Fibroblast of peridontal ligament (primary cell): ENCODE results near the gene LAMP2.
"Not testable (repeated sequence)": the region's sequence is repeated elsewhere in the genome, so short reads cannot be mapped to it uniquely, and the experiment has no call there.

Experiments used
- DNase-seq: peaks from one replicate; pipeline ENCODE4 v3.0.0-alpha.2; 2010; ENCODE audit errors: extremely low read depth

Gene LAMP2

DNA sequence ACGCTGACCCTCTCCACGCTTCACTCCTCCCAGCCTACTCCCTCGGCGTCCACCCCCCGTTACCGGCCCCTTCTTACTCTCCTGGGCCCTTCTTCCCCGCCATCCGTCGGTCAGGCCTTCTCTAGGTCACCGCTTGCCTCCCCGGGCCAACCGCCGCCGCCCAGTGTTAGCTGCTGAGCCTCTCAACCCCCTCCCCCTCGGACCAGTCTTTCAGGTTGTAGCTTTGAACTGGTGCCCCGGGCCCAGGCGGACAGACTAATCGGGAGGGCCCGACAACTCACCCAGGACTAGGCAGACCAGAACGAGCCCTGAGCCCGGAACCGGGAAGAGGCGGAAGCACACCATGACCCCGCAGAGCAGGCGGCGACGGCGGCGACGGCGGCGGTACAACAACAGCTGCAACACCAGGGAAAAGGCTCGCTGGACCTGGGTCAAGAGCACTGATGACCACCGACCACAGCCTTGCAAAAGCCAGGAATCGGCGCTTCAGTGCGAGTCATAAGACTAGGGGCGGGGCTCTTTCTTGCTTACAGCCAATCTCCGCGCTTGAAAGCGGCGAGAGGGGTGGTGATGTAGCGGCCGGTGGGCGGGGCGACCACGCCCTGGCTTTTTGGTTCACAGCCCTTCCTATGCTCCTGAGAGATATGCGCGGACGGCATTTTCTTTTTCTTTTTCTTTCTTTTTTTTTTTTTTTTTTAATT is at the start of gene LAMP2:
Gene LAMP2, minus strand, starts transcription at position 472 of the 701 bp plus-strand sequence. Its CDS starts 127 bp downstream, at position 345.
- peak; percentile 88 for DNase-seq

DNA sequence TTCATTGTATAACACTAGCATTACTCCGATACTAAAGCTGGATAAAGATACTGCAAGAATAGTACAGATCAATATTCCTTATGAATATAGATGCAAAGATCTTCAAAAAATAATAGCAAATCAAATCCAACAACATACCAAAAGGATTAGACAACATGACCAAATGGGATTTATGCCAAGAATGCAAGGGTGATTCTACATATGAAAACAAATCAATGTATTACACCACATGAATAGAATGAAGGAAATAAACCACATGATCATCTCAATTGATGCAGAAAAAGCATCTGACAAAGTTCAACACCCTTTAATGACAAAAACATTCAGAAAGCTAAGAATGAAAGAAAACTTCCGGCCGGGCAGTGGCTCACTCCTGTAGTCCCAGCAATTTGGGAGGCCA is 48.8 kb upstream of the LAMP2 start:
- DNase-seq, result peak; percentile 78

DNA sequence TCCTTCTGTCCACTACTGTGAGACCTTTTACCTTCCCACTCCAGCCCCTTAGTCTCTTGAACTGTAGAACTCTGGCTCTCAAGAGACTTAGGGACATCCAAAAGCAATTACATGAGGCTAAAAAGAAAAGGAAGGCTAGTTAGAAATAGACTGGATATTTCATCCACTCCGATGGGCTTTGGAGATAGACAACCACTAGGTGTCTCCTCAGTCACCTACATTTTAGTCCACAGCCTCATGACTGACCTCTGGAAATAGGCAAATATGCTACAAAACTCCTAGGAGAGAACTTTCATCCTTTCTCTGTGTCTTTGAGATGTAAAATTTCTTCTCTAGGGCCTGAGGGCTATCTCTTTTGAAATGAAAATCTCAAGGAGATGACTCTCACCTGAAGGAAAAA is 45.1 kb upstream of the LAMP2 start:
- peak; percentile 39 for DNase-seq

DNA sequence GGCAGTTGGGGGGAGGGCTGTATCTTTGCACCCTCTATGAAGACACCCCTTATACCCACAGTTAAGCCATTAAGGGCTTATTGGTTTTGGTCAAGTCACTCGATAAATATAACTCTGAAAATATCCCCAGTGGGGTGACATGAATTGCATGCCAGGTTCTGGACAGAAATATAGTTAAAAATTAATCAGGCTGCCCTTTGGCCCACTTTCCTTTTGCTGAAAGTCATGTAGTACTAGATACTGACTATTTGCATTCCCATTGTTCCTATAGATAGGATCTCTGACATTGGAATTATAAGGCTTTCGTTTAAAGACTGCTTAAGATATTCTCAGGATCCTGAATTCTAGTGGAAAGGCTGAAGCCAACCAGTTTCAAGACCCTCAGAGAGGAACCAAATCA is 43.5 kb upstream of the LAMP2 start:
- DNase-seq, result no peak

DNA sequence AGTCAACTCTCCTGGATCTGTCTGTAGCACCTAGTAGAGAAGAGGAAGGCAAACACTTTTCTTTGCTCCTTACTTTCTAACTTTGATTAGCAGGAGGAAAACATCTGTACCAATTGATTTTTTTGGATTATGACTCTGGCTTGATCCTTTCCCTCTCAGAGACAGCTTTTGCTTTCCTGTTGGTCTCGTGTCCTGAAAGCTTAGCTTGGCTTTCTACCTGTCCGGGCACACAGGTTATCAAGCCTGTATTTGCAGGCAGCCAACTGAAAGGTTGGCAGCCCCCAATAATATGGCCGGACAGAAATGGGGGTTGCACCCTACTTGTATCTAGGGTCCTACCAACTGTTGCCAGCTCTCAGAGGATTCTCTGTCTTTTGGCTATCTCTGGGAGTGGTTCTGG is 43.1 kb upstream of the LAMP2 start:
- DNase-seq, result no peak

DNA sequence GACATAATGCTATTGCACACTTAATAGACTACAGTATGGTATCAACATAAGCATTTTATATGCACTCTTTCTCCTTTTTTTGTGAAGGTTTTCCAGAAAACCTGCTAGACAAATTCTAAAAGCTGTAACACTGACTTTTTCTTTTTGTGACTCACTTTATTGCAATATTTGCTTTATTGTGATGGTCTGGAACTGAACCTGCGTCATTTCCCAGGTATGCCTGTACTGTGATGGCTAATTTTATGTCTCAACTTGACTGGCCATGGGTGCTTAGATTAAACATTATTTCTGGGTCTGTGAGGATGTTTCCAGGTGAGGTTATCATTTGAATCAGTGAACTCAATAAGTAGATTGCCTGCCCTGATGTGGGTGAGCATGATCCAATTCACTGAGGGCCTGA is 35.5 kb upstream of the LAMP2 start:
- no peak for DNase-seq

DNA sequence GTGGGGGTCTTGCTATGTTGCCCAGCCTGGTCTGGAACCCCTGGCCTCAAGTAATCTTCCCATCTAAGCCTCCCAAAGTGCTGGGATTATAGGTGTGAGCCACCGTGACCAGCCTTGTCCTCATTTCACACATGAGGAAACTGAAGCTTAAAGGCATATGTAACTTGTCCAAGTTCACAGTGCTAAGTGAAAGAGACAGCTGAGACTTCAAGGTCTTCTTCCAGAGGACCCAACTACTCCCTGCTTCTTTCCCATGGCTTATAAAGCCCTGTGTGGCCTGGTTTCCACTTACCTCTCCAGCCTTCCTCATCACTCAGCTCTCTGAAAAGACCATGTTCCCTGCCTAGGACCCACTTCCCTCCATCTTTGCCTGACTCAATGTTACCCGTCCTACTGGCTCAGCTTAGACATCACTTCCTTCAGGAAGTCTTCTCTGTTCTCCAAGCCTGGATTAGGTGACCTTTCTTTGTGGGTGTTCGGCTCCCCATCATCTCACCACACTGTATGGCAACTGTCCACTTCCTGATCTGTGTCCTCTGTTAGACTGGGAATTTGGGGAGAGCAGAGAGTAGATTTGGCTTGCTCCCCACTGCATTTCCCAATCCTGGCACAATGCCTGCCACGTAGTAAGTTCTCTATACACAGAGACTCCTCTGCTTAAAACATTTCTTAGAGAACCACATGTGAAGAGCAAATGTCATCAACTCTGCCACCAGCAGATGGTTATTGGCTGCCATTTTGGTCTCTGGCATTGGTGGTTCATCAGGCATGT is 30.4 kb upstream of the LAMP2 start:
- DNase-seq, result peak; percentile 41

DNA sequence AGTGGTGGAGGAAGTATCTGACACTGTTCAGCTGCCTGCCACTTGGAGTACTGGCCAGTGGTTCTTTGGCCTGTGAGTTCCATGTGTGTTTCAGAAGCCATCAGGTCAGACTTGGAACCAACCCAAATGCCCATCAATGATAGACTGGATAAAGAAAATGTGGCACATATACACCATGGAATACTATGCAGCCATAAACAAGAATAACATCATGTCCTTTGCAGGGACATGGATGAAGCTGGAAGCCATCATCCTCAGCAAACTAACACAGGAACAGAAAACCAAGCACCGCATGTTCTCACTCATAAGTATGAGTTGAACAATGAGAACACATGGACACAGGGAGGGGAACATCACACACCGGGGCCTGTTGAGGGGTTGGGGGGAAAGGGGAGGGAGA is 21.0 kb upstream of the LAMP2 start:
- DNase-seq, result not testable (repeated sequence)

DNA sequence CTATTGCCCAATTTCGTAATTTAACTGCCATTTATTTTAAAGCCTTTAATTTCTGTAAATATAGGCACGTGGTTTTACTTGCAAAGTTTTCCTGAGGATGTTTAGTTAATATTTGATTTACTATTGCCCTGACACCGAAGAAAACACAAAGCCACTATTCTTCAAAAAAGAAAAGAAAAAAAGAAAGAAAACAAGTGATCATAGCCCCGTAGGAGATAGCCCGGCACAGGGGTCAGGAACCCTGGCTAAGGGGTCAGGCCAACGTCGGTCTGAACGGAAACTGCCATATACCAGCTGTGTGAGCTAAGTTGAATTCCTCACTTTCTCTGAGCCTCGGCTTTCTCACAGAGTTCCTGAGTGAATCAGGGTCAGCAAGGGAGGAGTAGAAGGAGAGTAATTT is 17.7 kb upstream of the LAMP2 start:
- DNase-seq, result no peak

DNA sequence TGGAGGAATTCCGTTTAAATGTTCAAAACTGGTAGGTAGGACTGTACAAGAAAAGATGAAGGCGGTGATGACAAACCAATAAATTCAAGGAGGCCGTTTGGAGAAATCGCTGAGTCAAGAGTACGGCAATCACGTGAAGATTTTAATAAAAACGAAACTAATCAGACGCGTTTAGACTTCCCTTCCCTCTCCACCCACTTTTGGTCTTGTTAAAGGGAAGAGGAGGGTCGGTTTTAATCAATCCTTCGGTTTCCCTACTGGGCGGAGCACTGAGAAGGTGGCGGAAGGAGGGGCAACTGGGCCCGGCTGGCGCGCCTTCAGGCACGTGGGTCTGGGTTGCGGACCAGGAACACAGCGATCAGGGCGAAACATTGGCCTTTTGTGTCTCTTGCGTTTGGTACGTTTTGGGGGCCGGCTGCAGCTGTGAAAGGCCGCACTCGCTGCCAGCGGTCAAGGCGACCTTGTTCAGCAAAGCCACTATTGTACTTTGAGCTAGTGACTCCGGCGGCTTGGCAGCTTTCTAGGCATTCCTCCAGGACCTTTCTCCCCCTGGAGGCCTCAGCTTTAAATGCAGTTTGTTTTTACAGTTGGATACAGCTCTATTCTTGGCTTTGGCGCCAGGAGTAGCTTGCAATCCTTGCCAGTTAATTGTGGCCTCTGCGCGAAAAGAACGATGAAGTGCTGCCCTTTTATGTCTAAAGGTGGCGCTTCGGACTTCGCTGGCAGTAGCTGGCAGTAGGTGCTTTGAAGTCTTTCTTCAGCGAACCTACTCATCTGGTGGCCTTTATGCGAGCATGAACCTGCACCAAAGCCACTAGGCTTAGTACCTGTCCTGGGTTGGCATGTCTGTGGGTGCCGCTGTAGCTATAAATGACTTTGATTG is 16.8 kb upstream of the LAMP2 start:
- DNase-seq, result peak; percentile 83

DNA sequence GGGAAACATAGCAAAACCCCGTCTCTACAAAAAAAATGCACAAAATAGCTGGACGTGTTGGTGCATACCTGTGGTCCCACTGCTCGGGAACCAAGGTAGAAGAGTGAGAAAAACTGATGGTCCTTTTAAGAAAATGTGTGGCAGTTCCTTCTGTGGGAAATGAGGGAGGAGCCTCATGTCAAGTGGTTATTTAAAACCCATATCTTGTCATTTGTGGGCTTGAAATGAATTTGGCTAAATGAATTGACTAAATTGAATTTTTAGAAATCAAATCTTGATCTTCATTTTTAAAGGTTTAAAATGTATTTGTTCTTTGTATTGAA is 16.2 kb upstream of the LAMP2 start:
- no peak for DNase-seq

DNA sequence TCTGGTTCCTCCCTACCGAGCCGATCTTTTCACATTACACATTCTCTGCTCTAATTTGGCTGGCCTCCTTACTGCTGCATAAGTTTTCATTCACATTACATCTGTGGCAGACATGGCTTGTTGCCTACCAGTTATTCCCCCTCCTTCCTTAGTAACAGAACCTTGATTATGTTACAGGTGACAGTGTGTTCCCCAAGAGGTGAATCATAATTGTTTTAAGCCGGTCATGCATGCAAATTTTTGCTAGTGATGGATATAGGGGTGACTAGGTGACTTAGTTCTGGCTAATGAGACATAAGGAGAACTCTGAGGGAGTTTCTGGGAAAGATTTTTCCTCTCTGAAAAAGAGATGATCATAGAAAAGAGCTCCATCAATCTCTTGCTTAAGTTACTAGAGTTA is 8.4 kb upstream of the LAMP2 start:
- DNase-seq, result no peak

DNA sequence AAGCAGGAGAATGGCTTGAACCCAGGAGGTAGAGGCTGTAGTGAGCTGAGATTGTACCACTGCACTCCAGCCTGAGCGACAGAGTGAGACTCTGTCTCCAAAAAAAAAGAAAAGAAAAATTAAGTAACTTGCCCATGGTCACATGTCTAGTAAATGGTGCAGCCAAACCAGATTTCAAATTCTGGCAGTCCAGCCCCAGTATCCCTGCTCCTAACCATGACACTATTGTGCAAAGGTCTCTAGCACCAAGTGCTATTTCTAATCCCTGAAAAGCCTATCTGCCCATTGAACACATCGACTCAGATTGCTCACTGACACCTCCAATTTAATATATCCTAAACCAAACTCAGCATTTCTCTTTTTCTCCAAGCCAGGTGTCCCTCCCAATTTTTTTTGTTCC is 7.6 kb upstream of the LAMP2 start:
- no peak for DNase-seq

DNA sequence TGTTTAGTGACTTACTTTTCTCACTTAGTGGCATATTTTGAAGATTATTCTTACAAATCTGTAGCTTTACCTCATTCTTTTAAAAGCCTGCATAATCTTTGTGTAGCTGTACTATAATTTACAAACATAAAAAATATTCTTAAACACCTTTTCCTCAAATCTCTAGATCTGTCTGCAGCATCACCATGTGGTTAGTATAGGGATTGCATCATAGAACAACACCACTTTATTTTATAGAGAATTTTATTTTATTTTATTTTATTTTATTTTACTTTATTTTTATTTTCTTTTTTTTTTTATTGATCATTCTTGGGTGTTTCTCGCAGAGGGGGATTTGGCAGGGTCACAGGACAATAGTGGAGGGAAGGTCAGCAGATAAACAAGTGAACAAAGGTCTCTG is 6.4 kb upstream of the LAMP2 start:
- peak; percentile 60 for DNase-seq

DNA sequence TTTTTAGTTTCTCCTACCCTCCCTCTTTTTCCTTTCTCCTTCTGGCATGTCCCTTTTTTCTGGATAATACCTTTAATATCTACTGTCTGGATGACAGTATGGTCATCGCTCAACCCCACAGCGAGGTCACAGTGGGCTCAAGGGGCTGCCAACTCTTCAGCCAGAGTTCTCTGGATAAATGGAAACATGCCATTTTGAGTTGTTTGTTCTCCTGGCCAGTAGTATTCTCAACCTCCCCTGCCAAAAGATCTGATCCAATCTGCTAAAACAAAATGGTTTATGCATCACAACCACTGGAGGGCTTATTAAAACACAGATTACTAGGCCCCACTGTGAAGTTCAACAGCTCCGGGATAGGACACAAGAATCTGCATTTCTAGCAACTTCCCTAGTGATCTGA is 5.0 kb upstream of the LAMP2 start:
- DNase-seq, result no peak

DNA sequence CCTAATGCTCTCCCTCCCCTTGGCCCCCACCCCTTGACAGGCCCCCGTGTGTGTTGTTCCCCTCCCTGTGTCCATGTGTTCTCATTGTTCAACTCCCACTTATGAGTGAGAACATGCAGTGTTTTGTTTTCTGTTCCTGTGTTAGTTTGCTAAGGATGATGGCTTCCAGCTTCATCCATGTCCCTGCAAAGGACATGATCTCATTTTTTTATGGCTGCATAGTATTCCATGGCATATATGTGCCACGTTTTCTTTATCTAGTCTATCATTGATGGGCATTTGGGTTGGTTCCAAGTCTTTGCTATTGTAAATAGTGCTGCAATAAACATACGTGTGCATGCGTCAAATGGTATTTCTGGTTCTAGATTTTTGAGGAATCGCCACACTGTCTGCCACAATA is 561 bp upstream of the LAMP2 start:
- not testable (repeated sequence) for DNase-seq

DNA sequence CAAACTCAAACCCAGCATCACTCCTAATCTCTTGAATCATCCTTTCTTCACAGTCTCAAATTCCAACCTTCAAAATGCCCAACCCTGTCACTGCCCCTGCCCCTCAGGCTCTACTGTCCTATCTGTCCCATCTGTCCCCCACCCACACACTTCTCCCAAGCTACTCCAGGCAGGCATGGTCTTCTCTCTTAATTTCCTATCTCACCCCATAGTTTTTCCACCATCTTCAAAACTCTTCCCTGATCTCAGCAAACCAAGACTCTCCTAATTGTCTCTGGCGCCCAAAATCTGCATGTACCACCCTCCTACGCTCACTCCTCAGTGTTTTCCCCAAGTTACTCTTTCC is 644 bp downstream of the LAMP2 start:
- no peak for DNase-seq

DNA sequence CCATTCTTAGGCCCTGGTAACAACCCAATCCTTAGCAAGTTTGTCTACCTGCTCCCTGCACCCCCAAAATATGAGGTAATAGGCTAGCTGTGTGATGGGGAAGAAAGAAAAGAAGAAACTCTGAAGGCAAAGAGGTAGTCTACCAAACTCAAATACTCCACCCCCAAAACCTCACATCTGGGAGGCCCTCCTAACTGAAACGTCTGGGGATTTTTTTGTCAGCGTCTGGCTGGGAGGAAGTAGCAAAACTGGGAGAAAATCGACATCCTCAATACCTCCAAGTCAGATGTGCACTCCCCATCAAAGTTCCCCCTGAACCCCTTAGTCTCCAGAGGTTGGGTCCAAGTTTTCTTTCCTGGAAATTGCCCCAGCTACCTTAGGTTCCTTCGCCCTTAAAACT is 1.0 kb downstream of the LAMP2 start:
- DNase-seq, result no peak

DNA sequence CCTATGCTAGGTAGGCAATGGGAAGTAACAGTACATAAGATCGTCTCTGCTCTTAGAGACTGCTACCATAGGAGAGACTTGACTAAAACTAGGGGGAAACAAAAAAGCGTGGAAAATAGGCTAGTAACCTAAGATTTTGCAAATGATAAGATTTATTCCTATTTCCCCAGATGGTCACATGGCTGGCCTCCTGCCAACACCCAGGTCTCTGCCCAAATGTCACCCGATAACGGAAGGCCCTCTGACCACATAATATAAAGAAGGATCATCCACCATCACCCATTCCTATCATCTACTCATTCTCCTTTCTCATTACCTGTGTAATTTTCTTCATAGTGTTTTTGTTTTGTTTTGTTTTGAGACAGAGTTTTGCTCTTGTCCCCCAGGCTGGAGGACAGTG is 4.7 kb downstream of the LAMP2 start:
- DNase-seq, result no peak

DNA sequence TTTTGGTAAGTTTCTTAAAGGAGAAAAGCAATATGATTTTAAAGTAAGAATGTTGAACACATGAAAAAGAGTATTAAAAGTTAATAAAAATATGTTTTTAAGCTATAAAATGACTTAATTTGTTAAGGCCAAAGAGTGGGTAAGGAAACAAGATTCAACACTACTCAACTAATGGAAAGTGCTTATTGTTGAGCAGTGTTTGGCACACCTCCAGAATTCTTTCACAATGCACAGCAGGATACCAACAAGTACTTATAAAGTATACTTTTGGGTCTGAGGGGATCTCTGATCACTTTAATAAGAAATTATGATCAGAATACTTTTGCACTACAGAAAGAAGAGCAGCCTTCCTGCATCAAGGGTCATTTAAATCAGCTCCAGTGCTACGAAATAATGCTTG is 5.9 kb downstream of the LAMP2 start:
- DNase-seq, result peak; percentile 64

DNA sequence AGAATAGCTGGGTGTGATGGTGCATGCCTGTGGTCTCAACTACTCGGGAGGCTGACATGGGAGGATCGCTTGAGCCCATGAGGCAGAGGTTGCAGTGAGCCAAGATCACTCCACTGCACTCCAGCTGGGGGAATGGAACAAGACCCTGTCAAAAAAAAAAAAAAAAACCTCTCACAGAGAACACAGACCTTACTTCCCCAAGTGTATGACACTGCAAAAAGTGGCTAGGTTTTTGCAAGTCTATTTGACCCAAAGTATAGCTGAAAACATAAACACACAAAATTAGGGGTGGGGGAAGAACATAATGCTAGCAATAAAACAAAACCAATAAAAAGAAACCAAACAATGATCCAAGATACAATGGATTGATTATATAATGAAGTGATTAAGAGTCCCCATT is 6.7 kb downstream of the LAMP2 start:
- DNase-seq, result no peak

DNA sequence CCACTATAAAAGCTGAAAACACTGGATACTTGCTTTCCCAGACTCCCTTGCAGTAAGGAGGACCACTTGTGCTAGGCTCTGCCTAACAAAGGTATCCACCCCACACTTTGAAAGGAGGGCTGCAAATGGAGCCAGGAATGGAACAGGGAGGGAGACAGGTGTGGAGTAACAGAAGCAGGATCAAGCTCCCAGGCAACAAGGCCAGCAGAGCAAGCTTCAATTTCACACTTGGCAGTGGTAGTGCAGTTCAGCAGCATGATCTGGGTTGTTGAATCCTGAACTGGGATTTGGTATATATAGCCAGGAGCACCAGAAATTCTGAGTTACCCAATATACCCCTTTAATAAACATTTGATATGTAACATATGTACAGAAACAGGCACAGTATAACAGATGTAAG is 9.8 kb downstream of the LAMP2 start:
- no peak for DNase-seq

DNA sequence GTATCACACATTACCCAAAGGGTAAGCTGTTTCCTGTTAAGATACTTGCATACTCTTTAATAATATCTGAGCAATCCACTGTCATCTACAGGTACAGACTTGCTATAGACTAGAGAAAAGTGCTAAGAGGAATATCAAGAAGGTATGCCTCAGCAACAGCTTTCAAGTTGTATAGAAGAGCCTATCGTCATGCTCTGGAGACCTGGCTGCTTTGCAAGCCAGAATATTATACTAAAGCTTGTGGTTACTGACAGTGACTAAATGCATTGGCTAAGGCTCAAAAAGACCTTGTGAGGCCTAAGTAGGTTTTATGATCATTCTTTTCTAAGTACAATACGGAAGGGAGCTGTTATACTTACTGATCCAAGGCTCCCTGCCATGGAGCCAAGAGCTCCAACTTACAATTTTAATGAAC is 11.3 kb downstream of the LAMP2 start:
- peak; percentile 90 for DNase-seq
